Stimulated activated CD4-positive, alpha-beta T cell treated with anti-CD3 and anti-CD28 coated beads, Interleukin-4, amount 100 ng/mL, for 48 hours (primary cell): ENCODE results near the gene HSP90AA1.
"Not testable (repeated sequence)": the region's sequence is repeated elsewhere in the genome, so short reads cannot be mapped to it uniquely, and the experiment has no call there.

ENCODE experiments used
- DNase-seq, 2 donors: peaks; one replicate each; pipeline ENCODE4 v3.0.0-alpha.2; 2020; ENCODE audit warnings: low read depth in 2 of 2

The HSP90AA1 gene

DNA sequence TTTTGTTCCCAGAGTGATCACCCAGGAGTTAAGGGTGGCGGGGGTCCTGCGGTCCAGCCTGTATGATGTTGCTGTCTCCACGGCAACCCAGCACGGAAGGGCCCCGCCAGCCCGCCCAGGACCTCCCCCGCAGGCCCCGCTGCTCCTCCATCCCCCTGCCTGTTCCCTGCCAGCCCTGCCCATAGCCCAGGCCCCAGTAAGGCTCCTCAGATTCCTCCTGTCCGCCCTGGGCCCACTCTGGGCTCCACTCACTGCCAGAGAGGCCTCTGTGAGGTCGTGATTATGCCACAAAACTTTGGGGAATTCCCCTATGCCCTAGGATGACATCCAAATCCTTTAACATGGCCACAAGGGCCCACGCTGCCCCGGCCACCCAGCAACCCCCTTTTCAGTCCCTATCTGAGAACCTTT is 20.8 kb downstream of the HSP90AA1 start:
- DNase-seq = no peak

DNA sequence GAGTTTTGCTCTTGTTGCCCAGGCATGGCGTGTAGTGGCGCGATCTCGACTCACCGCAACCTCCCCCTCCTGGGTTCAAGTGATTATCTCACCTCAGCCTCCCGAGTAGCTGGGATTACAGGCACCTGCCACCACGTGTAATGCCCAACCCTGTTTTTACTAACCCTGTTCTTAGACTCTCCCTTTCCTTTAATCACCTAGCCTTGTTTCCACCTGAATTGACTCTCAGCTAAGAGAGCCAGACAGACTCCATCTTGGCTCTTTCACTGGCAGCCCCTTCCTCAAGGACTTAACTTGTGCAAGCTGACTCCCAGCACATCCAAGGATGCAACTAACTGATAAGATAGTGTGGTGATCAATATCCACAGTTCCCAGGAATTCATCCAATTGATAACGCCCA is 22.3 kb downstream of the HSP90AA1 start:
- not testable (repeated sequence) for DNase-seq

DNA sequence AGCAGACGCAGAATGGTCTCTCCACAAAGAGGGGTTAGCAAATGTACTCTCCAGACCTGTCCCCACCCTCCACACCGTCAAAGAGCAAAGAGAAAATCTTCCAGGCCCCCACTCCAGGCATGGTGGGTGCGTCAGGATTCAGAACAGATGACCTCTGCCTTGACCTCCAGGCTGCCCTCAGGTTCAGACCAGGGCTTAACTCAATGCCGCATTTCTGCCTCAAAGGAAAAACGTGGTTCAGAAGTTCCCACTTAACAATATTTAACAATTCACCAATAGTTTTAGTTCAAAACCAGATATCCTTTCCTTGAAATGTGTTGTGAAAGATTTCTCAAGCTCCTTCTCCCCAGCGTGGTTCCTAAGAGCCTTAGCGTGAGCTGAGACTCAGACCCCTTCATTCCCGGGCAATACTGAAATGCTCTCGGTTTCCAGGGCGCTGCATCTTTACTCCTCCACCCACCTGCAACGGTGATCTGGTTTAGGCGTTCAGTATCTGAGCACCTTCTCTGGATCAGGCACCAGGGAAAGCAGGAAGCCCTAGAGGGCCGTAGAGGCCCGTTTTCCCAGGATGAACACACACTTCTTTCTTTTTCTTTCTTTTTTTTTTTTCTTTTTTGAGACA is 22.9 kb downstream of the HSP90AA1 start:
- DNase-seq = no peak

DNA sequence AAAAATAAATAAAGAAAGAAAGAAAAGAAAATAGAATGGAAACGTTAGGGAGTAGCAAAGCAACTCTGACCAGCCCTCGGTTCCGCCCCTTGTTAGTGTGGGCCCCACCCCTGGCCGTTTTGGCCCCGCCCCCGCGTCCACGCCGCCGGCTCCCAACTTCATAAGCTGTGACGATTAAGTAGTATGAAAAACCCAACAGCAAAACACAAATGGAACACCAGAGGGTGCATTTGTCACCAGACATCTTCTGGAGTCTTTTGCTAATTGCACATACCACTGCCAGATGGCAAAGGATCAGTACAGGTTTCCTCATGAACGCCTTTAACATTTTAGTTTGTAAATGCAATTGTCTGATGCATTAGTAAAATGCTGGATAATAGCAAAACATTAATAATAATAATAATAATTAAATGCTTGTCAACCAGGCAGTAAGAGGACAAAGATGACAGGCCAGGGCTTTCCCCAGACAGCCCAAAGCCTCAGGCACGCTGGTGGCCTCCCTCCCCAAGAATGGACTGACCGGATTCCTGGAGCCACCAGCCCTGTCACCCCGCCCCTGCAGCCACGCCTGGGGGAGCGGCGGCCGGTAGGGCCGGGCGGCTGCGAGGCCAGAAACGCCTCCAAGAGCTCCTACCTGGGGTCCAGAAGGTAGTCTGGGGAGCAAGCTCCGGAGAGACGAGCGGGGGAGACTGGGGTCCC is 23.6 kb downstream of the HSP90AA1 start:
- DNase-seq = peak; percentile 60 to 63

DNA sequence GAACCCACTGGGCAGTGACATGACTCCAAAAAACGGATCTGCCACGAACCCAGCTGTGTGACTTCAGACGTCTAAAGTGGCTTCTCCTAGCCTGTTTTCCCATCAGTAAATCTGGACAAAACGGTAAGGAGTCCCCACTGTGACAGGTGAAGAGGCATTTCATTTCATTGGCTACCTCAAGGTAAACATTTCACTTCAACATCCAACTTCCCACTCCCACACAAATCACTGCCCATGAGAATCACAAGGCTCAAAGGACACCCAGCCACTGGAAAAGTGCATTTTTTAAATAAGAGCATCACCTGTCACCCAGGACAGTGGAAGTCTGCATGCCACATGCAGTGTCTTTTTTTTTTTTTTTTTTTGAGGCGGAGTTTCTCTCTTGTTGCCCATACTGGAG is 27.9 kb downstream of the HSP90AA1 start:
- DNase-seq = no peak

DNA sequence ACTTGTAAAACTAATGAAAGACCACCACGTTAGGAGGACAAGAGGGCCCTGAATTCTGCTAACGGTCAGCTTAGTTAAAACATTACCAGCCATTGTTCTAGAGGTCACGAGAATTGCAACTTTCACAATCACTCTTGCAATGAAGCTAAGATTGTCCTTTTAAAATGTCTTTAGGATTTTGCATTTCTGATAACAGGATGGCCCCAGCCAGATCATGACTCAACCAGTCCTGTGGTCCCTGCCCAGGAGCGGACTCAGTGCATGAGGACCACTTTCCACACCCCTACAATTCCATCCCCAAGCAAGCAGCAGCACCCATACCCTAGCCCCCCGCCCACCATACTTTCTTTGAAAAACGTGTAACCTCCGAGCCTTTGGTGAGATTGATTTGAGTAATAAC is 28.7 kb downstream of the HSP90AA1 start:
- no peak for DNase-seq

DNA sequence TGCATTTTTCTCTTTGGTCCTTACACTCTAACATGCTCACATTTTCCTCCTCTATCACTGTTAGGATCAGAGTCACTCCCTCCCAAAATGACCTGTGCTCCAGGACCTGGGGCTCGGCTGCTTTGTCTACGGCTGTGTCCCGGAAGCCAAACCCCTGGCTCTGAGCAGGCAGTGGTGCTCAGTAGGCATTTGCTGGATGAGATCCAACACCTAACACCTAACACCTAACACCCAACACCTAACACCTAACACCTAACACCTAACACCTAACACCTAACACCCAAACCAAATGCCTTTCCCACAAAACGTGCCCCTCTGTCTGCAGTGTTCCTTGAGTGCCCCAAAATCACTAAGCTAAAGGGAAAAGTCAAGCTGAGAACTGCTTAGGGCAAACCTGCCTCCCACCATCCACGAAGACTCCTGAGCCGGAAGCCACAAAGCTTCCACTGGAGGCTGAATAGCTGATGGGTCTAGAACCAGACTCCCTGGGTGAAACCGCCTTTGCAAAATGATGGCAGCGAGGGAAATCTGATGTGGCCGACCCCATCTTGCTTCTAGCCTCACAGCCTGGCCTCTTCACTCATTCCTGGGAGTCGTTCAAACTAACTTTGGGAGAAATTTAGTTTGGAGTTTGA is 29.2 kb downstream of the HSP90AA1 start:
- DNase-seq = no peak

DNA sequence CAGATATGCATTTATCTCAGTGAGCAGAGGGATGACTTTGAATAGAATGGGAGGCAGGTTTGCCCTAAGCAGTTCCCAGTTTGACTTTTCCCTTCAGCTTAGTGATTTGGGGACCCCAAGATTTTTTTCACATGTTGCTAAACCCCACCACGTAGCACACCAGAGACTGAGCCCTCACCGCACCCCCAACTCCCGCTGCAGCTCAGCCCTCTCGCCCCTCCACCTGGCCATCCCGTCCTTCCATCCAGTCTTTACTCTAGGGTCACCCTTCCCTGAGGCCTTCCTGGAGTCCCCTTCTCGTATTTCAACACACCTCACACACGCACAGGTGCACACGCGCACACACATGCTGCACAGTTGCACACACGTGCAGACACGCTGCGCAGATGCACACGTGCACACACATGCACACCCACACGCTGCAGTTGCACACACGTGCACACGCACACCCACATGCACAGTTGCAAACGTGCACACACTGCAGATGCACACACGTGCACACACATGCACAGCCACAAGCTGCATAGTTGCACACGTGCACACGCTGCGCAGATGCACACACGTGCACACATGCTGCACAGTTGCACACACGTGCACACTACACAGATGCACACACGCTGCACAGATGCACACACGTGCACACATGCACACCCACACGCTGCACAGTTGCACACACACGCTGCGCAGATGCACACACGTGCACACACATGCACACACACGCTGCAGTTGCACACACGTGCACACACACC is 30.0 kb downstream of the HSP90AA1 start:
- no peak for DNase-seq

DNA sequence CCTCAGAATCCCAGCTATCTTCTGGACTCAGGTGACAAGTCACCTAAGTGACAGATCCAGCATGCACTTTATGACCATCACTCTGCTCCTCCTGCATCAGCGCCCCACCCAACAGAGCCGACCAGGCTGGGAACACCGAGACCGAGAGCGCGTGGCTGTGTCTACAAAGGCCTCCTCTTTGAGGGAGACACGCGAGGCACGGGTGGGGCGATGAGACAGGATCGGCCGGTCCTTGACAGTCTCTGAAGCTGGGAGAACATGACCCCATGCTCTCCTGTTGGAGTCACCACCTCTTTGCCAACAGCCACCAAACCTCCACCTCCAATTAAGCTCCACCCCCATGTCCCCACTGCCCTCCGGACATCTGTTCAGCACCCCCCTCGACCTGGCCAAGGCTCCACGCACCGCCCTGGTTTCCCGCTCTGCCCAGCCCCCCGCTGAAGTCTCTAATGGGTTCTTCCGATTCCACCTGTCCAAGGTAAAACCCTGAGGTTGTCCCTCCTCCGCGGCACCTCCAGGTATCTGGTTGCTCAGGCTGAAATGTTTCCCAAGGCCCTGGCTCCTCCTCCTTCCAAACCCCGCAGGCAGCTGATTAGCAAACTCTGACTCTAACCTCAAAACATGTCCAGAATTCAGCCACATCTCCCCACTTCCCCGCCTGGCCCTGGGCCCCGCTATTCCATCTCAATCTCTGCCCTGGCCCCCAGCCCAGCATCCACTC is 31.5 kb downstream of the HSP90AA1 start:
- no peak for DNase-seq

DNA sequence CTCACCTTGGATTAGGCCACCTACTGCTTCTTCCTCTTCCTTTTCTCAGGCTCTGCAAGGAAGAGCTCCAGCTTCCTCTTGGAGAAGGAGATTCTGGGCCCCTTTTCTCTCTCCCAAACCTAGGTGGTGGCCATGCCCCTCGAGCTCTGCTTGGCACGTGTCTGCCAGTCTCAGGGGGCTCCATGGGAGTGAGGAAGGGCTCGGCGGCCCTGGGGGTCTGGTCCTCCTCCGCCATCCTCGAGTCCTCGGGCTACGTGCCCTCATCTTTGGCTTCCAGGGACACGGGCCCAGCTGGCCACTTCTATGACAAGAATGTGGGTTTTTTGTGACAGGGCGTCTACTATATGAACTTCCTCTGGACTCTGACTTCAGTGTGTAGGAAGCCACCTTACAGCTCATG is 34.3 kb downstream of the HSP90AA1 start:
- DNase-seq = no peak

DNA sequence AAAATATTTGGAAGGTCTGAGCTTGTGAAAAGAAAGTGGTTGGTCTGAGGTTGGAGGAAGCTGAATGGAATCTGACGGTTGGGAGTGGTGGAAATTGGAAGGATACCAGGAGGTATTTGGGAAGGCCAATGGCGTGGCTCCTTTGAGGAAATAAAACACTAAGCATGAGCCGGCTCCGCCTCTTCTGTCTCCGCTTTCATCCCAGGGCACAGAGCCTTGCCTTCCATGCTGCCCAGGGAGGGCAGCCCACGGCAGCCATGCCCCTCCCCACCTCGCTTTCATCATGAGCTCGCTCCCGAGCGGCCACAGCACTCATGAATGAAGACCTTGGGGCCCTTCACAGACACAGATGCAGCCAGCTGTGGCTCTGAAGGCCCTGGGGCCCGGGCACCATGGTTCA is 36.2 kb downstream of the HSP90AA1 start:
- no peak for DNase-seq

DNA sequence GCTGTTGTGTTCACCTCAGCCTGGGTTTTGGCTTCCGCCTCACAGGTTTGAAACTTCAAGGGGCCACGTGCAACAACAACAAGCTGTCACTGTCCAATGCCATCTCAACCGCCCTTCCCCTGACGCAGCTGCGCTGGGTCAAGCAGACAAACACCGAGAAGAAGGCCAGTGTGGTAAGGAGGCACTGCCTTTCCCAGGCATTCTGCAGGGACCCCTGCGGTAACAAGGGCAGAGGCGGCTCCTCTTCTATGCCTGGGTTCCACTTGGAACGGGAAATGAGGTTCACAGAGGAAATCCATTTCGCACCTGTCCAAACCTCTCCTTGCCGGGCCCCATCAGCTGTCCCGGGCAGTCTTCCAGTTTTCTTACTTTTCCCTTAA is 36.8 kb downstream of the HSP90AA1 start:
- DNase-seq = no peak

DNA sequence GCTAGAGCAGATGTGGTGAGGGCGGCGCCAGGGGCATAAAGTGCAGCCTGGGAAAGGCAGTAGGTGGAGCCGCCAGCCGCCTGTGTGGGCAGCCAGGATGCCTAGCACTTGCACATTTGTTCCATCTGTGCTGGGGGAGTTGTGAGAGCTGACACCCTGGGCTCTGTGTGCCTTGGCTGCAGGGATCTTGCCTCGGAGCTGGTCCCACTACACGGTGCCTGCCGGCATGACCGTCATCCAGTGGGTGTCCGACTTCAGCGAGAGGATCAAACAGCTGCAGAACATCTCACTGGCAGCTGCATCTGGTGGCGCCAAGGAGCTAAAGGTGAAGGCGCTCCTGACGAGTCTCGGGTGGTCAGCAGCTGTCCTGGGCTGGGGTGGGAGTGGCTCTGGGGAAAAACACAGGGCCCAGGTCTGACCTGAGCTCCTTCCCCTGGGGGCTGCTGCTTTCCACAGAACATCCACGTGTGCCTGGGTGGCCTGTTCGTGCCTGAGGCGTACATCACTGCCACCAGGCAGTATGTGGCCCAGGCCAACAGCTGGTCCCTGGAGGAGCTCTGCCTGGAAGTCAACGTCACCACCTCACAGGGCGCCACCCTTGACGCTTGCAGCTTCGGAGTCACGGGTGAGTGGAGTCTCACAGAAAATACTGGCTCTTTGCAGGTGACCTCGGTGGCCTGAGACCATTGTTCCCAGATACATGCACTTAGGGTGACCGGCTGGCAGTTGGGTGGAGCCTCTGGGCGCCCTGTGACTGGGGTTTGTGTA is 37.4 kb downstream of the HSP90AA1 start:
- DNase-seq = no peak

DNA sequence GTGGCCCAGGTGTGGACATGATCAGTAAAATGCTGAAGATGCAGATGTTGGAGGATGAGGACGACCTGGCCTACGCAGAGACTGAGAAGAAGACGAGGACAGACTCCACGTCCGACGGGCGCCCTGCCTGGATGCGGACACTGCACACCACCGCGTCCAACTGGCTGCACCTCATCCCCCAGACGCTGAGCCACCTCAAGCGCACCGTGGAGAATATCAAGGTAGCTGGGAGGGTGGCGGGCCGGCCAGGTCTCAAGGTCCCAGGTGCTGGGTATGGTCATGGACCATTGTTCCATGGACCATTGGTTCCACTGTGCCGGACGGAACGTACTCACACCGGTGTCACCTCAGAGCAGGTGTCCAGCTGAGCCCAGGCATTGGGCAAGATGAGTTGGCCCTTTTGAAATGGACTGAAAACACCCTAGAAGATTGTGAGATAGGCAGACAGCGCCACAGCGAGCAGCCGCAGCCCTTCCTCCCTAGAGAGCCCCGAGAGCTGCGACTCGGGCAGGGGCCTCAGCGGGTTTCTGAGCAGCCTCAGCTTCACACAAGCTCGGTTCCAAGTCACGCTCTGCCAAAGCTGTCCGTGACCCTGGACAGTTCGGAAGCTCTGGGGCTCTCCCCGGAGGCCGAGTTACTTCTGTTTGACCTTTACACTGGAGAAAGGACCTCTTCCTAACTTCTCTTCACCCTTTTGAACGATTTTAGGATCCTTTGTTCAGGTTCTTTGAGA is 38.9 kb downstream of the HSP90AA1 start:
- DNase-seq = no peak

DNA sequence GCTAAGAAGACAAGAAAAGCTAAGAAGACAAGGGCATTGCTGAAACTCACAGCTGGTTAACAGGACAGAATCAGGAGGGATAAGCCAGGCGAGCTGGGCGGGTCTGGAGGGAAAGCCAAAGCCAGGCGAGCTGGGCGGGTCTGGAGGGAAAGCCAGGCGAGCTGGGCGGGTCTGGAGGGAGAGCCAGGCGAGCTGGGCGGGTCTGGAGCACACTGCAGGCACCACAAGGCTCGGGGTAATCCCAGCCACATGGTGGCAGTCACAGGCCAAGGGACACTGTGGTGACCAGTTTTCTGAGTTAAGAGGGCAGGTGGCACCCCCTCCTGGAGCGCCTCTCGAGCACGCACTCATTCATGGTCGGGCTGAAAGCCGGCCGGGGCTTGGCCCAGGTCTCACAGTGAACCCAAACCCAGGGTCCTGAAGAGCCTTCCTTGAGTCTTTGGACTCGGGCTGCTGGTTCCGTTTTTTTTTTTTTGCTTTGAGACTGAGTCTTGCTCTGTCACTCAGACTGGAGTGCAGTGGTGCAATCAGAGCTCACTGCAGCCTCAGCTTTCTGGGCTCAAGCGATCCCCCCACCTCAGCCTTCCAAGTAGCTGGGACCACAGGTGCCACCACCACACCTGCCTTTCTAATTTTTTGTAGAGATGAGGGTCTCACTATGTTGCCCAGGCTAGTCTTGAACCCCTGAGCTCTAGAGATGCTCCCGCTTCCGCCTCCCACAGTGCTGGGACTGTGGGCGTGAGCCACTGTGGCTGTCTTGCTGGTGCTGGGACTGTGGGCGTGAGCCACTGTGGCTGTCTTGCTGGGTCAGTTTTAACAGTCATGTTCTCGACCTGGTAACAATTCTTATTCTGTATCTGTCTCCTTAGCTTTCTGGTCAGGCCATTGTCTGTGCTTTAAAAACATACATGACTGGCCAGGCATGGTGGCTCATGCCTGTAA is 40.2 kb downstream of the HSP90AA1 start:
- peak in 1 of 2 donors; percentile 5 for DNase-seq

DNA sequence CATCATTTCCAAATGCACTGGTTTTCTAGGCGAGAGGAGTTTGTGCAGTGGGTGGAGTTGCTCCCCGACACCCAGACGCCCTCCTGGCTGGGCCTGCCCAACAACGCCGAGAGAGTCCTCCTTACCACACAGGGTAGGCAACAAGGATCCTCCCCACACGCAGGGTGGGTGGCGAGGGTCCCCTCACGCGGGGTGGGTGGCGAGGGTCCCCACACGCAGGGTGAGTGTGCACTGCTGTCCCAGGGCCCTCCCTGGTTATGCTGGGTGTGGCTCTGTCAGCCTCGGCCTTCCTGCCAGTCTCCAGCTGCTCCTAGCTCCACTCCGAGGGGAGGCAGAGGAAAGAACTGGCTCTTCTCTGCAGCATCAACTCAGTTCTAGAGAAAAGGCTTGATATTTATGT is 42.3 kb downstream of the HSP90AA1 start:
- no peak for DNase-seq

DNA sequence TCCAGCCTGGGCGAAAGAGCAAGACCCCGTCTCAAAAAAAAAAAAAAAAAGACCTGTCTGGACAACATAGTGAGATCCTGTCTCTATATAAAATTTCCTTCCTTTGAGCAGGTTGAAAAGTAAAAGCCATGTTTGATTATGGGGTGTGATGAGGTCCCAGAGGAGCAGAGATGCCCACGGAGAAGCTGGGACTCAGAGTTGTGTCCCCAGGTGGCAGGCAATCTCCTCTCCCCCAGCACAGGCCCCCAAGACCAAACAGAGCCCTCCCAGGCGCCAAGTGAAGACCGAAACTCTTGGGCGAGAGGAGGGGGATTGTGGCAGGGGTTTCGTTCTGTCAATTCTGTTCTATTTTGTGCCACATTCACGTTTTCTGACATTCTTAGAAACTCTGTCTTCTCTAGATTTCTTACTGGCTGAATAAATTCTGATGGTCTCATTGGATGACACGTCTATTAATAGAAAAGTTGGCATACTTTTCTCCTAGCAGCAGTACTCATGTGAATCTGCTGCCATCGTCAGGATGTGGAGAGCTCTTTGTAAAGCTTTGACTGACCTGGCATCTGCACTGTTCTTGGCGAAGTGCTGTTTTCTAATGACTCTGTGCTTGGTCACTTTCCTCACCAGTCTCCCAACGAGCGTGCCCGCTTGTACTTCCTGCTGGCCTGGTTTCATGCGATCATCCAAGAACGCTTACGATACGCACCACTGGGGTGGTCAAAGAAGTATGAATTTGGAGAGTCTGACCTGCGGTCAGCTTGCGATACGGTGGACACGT is 43.4 kb downstream of the HSP90AA1 start:
- DNase-seq = no peak

DNA sequence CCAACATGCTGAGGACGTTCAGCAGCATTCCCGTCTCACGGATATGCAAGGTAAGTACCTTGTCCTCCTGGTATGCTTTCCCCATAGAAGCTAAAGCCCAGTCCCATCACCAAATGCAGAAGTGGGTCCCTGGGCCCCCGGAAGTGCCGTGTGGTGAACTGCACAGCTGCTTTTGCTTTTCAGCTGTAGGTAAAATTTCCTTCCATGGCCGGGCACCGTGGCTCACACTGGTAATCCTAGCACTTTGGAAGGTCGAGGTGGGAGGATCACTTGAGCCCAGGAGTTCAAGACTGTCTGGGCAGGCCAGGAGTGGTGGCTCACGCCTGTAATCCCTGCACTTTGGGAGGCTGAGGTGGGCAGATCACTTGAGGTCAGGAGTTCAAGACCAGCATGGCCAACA is 44.1 kb downstream of the HSP90AA1 start:
- no peak for DNase-seq

DNA sequence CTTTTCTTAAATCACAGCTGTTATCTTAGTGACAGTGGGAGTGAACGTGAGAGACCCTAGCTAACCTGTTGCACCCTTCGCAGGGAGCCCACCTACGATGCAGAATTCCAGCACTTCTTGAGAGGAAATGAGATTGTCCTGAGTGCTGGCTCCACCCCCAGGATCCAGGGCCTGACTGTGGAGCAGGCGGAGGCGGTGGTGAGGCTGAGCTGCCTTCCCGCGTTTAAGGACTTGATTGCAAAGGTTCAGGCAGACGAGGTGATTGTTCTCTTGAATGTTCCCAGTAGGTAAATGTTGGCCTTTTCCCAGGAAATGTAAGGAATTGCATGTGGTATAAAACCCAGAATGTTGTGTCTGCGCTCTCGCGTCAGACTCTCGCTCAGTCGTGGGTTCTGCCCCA is 46.7 kb downstream of the HSP90AA1 start:
- DNase-seq = no peak
